HPDE6-E6E7 (cell line): Measurements from ENCODE around the gene MTR.

Source experiments
- DNase-seq: peaks from one replicate; pipeline ENCODE4 v3.0.0; 2011; ENCODE audit warnings: missing footprints; ENCODE audit errors: extremely low spot score

The MTR gene

GRCh38 chr1:236862615-236863211, 67.6 kb downstream of the MTR start:
- DNase-seq = no peak

- DNase-seq = no peak
These were observed 69.1 kb downstream of the MTR start for GRCh38 chr1:236864211-236864610.

GRCh38 chr1:236864996-236865817, 70.1 kb downstream of the MTR start:
- DNase-seq = no peak

- DNase-seq = no peak
These were observed 70.7 kb downstream of the MTR start for GRCh38 chr1:236865818-236866155.

GRCh38 chr1:236868625-236869467, 73.8 kb downstream of the MTR start:
- DNase-seq = peak; percentile 56

- no peak for DNase-seq
These were observed 74.8 kb downstream of the MTR start for GRCh38 chr1:236869911-236870310.

GRCh38 chr1:236870721-236871120, 75.6 kb downstream of the MTR start:
- DNase-seq = no peak

- DNase-seq = no peak
These were observed 77.1 kb downstream of the MTR start for GRCh38 chr1:236872075-236872666.

GRCh38 chr1:236875975-236876374, 80.9 kb downstream of the MTR start:
- no peak for DNase-seq

- no peak for DNase-seq
These were observed 82.6 kb downstream of the MTR start for GRCh38 chr1:236877661-236878060.

GRCh38 chr1:236880209-236880608, 85.1 kb downstream of the MTR start:
- DNase-seq = no peak

- DNase-seq = no peak
These were observed 87.6 kb downstream of the MTR start for GRCh38 chr1:236882678-236883077.

- DNase-seq = no peak
These were observed 91.1 kb downstream of the MTR start for GRCh38 chr1:236886199-236886598.

GRCh38 chr1:236887081-236887480, 92.0 kb downstream of the MTR start:
- no peak for DNase-seq

- DNase-seq = no peak
These were observed 93.0 kb downstream of the MTR start for GRCh38 chr1:236888126-236888525.

GRCh38 chr1:236888903-236889302, 93.8 kb downstream of the MTR start:
- no peak for DNase-seq

GRCh38 chr1:236890152-236891056, 95.3 kb downstream of the MTR start:
- no peak for DNase-seq

- DNase-seq = no peak
These were observed 98.8 kb downstream of the MTR start for GRCh38 chr1:236893626-236894545.

- DNase-seq = no peak
These were observed 100.7 kb downstream of the MTR start for GRCh38 chr1:236895665-236896387.
